Non-pigmented ciliary epithelial cell (primary cell): Measurements from ENCODE around the gene TACR2.

Experiments
- DNase-seq: peaks from one replicate; pipeline ENCODE4 v3.0.0-alpha.2; 2010; ENCODE audit warnings: low read depth

The TACR2 gene

GRCh38 chr10:69402386-69402785 lies 14.3 kb downstream of the TACR2 start:
- DNase-seq, result no peak

- no peak for DNase-seq
Measured at GRCh38 chr10:69401416-69401815, 15.3 kb downstream of the TACR2 start.

- no peak for DNase-seq
Measured at GRCh38 chr10:69400936-69401335, 15.8 kb downstream of the TACR2 start.

- DNase-seq, result no peak
Measured at GRCh38 chr10:69398466-69398865, 18.3 kb downstream of the TACR2 start.

- DNase-seq, result no peak
Measured at GRCh38 chr10:69397972-69398371, 18.7 kb downstream of the TACR2 start.

- no peak for DNase-seq
Measured at GRCh38 chr10:69394020-69394419, 22.7 kb downstream of the TACR2 start.

GRCh38 chr10:69392481-69393000 lies 24.2 kb downstream of the TACR2 start:
- no peak for DNase-seq

GRCh38 chr10:69391158-69391557 lies 25.6 kb downstream of the TACR2 start:
- no peak for DNase-seq

GRCh38 chr10:69389827-69390490 lies 26.8 kb downstream of the TACR2 start:
- DNase-seq, result no peak

- no peak for DNase-seq
Measured at GRCh38 chr10:69388488-69388887, 28.2 kb downstream of the TACR2 start.

- no peak for DNase-seq
Measured at GRCh38 chr10:69387500-69387899, 29.2 kb downstream of the TACR2 start.

- DNase-seq, result no peak
Measured at GRCh38 chr10:69385454-69386350, 31.0 kb downstream of the TACR2 start.

- DNase-seq, result no peak
Measured at GRCh38 chr10:69384320-69384719, 32.4 kb downstream of the TACR2 start.

GRCh38 chr10:69383558-69383957 lies 33.2 kb downstream of the TACR2 start:
- no peak for DNase-seq

GRCh38 chr10:69382382-69383117 lies 34.2 kb downstream of the TACR2 start:
- peak; percentile 82 for DNase-seq

- no peak for DNase-seq
Measured at GRCh38 chr10:69379800-69380199, 36.9 kb downstream of the TACR2 start.

GRCh38 chr10:69377933-69378332 lies 38.8 kb downstream of the TACR2 start:
- DNase-seq, result no peak

GRCh38 chr10:69377191-69377590 lies 39.5 kb downstream of the TACR2 start:
- no peak for DNase-seq

GRCh38 chr10:69376662-69377061 lies 40.1 kb downstream of the TACR2 start:
- DNase-seq, result no peak

- DNase-seq, result no peak
Measured at GRCh38 chr10:69375307-69376151, 41.2 kb downstream of the TACR2 start.

GRCh38 chr10:69374931-69375306 lies 41.8 kb downstream of the TACR2 start:
- DNase-seq, result no peak

- DNase-seq, result no peak
Measured at GRCh38 chr10:69374242-69374641, 42.5 kb downstream of the TACR2 start.
